GM21737 (cell line): ENCODE data around the gene PROB1.
A peak's percentile ranks its signal among the peaks of the same experiment; 100 is the strongest.
"Not testable (repeated sequence)": the region's sequence is repeated elsewhere in the genome, so short reads cannot be mapped to it uniquely, and the experiment has no call there.

Experiments used
- ATAC-seq: cut with Tn5 transposase; IDR thresholded peaks from one replicate; pipeline ENCODE4 v1.9.1; 2021; ENCODE audit warnings: mild to moderate bottlenecking, moderate library complexity; ENCODE audit not compliant: unreplicated experiment

PROB1 gene

GRCh38 chr5:139394654-139395566 is at the start of gene PROB1:
Gene PROB1 (minus strand): TSS chr5:139395104. CDS start chr5:139395081, 23 bp downstream.
- ATAC-seq, result no peak

- no peak for ATAC-seq
These were observed 49.0 kb upstream of the PROB1 start for GRCh38 chr5:139443831-139444453.

DNA sequence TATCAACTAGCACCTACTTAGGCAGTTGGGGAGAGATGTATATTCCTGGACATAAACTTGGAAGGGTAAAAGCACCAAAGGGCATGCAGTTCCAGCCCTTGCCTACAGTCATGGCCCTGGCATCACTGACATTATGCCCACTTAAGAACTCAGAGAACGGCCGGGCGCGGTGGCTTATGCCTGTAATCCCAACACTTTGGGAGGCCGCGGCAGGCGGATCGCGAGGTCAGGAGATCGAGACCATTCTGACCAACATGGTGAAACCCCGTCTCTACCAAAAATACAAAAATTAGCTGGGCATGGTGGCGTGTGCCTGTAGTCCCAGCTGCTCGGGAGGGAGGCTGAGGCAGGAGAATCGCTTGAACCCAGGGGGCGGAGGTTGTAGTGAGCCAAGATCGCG is 45.5 kb upstream of the PROB1 start:
- not testable (repeated sequence) for ATAC-seq

- ATAC-seq, result peak; percentile 77
These were observed 44.4 kb upstream of the PROB1 start, which contains the start of gene DNAJC18 for GRCh38 chr5:139439013-139439903. Gene DNAJC18 (minus strand): TSS chr5:139439525. CDS start chr5:139439445, 80 bp downstream.

DNA sequence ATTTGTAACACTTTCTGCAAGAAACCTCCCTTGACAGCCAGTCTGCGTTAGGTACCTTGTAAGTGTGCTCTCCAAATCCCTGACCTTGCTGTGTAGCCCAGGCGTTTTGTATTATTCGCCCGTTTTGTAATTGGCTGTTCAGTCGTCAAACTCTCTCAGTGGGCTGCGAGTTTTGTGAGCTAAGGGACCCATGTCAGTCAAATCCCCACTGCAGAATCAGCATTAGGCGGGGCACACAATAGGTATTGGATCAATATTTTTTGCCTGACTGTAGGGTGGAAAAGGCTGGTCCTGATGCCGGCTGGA is 43.8 kb upstream of the PROB1 start:
- ATAC-seq, result no peak

DNA sequence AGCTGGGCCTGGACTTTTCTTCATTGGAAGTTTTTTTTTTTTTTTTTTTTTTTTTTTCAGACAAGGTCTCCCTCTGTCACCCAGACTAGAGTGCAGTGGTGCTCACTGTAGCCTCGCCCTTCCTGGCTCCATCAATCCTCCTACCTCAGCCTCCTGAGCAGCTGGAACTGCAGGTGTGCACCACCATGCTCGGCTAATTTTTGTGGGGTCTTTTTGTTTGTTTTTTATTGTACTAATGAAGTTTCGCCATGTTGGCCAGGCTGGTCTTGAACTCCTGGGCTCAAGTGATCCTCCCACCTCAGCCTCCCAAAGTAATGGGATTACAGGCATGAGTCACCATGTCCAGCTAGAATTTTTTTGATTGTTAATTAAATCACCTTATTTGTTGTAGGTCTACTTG is 40.8 kb upstream of the PROB1 start:
- ATAC-seq, result no peak

GRCh38 chr5:139431706-139432105 is 36.8 kb upstream of the PROB1 start:
- ATAC-seq, result no peak

GRCh38 chr5:139430015-139430414 is 35.1 kb upstream of the PROB1 start:
- no peak for ATAC-seq

DNA sequence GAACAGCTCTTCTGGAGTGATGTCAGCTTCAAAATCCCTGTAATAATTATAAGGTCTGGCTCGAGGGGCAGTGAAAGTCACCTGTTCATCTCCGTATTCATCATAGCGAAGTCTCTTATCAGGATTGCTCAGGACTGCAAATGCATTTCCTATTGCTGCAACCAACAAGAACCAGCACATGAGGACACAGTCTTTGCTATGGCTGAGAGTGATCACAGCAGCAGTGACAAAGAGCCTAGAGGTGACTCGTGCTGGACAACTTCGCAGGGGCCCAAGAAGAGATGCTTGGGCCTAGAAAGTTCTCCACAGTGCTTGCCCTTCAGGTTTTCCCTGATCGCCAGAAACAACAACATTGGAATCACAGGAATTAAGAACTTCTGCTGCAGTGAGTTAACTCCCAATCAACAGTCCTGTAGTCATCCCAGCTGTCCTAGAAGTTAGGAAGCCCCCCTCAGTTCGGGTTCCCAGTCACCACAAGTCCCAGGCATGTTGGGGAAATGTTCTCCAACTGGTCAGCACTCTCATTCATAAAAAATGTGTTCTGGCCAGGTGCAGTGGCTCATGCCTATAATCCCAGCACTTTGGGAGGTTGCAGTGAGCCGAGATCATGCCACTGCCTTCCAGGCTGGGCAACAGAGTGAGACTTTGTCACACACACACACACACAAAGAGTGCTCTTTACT is 31.4 kb upstream of the PROB1 start:
- no peak for ATAC-seq

GRCh38 chr5:139425497-139425896 is 30.6 kb upstream of the PROB1 start:
- ATAC-seq, result no peak

DNA sequence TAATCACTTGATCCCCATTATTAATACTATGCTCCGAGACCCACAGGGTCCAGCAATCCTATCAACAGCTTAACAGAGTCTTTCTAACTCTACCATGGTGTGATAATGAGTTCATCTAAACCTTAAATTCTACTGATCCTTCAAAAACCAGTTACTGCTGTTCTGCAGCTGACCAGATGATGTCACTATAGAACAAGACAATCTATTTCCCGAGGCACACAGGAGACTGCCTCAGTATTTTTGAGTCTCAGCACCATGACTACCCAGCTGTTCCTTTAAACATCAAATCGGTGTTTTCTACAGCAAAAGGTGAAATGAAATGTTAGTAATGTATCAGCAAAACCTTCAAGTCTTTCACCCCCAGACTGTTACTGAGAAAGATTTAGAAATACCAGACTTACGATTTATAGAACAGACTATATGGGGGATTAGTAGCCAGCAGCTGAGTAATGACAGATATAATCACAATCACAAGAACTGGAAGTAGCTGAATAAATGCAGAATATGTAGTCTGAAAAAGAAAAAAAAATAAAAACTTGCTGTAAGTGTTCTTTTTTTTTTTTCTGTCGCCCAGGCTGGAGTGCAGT is 27.5 kb upstream of the PROB1 start:
- no peak for ATAC-seq

DNA sequence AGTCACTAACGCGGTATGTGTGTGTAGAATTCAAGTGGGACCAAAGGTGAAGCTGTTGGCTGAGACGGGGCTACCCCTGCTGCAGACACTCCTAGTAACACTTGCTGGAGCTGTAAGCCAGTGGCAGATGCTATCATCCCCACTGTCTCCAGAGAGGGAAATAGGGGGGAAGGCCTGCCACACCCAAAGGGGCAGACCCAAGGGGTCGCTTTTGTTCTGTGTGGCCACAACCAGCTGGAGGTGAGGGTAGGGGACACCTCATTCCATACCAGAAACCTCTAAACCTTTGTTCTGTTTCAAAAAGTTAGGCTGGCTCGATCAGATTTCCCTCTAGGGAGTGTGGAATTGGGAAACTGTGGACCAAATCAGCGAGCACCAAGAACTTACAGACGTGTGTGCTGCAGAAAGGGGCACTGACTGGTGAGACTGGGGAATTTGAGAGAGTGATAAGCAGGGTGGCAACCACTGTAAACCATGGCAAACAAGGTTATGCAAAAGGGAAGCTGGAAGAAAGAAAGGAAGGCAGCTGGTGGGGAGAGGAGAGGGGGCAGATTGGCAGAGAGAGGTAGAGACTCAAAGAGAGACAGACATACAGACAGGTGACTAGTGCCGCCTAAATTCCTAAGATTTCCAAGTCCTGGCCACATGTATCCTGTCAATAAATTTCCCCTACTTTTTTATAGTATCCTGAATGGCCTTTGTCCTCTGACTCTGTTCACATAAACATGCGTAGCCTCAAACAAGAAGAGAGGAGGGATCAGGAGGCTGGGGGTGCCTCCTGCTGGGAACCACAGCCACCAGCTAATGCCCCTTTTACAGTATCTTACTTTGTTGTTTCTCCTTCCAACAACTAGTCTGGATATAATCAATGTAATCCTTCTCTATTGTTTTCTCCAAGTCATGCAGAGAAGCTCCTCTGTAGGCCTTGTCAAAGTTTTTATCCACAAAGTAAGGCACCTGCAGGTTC is 24.6 kb upstream of the PROB1 start:
- ATAC-seq, result no peak

DNA sequence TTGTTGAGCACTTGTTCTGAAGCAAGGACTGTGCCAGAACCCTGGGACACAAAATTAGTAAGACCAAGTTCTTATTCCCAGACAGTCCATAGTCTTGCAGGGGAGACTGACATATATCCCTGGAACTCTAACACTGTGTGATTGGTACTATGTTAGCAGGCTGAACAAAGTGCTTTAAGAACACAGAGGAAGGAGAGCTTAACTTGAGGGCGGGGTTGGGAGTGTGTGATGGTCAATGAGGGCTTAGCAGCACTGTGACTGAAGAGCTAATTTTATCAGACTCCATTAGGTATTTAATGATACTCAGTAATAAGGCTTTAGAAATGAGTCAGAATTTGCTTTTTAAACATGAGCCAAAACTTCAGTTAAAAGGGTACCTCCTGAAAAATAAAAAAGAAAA is 23.9 kb upstream of the PROB1 start:
- no peak for ATAC-seq

DNA sequence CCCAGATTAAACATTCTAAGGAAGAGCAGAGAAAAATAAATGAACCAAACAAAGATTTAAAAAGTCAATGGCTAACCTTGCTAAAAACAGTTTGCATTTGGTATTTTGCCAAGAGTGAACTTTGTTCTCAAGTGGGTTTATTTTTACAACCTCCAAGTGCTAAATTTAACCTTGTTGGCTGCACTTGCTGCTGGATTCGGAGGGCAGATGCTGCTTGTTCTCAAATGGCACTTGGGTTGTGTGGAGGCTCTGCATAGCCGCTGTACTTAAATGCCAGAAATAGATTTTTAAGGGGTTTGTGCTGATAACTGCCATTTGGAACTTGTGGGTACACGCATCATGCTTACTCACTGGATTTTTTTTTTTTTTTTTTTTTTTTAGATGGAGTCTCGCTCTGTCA is 22.3 kb upstream of the PROB1 start:
- ATAC-seq, result no peak

DNA sequence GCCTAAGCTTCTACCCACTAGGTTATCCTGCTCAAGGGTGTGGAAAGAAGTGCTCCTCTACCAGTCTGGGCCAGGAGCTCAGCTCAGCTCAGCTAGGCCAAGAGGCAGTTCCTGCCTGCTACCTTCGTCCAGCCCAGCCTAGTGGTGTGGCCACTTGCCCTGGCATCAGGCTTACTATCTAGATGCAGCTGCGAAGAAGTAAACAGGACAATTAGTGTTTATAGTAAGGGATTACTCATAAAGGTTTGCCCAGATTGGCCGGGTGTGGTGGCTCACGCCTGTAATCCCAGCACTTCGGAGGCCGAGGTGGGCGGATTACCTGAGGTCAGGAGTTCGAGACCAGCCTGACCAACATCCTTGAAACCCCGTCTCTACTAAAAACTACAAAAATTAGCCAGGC is 21.7 kb upstream of the PROB1 start:
- ATAC-seq, result no peak

DNA sequence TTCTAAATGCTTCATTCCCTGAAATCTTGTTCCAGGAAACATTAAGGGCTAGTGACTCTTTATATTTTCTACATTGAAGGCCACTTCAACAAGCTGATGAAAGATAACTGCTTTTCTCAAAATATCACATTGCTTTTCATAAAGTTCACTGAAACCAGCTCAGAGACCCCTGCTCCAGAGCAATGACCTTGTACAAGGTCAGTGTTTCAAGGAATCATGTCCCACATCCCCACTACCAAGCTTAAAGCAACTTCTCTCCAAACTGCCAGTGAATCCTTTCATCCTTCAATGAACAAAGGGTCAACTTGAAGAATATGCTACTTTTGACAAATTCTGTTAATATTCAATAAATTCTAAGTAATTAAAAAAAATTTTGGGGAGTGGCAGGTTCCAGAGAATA is 21.0 kb upstream of the PROB1 start:
- no peak for ATAC-seq

DNA sequence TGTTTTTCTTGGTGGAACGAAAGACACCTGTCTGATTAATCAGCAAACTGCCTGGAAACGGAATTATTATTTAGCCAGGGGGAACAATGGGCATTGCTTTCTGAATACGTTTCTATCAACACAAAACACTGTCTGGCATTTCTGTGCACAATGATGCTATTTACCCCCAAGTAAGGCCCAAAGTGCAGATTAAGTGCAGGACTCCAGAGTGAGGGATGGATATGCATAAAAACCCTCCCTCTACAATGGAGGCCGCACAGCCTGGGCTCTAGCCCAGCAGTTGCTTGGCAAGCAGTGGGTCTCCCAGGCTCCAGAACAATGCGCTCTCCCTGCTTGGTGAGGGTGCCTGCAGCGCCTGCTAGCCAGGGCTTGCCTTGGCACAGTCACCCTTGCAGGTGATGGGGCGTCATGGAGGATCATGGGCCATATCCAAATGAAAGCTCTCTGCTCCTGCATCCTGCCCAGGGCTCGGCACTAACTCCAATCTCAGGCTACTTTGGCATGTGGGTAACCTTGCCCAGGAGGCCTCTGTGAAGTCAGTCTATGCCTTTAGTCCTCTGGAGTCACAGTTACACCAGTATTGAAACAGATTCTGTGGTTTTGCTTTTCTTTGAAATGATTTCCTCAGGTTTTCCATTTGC is 20.4 kb upstream of the PROB1 start:
- ATAC-seq, result no peak

DNA sequence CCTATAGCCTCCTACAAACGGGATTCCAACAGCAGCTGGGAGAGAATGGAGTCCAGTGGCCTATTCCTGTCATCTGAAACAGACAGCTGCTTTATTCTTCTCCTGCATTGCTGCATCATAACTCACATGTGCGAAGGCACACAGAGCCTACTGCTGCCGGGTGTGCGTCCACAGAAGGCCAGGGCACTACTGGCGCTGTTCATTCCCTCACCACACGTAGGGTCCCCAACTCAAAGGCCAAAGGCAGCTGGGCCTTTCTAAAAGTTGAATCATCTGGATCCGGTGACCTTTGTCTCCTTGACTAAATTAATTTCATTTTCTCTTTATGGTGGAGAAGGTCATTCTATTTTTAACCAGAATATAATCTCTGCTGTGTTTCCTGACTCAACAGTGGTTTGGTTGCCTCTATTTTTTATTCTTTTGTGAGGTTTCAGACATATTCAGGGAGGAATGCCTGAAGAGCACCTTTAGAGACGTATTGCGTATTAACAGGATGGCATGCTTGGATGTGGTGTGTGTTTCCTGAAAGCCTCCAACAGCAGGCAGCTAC is 19.8 kb upstream of the PROB1 start:
- ATAC-seq, result no peak

DNA sequence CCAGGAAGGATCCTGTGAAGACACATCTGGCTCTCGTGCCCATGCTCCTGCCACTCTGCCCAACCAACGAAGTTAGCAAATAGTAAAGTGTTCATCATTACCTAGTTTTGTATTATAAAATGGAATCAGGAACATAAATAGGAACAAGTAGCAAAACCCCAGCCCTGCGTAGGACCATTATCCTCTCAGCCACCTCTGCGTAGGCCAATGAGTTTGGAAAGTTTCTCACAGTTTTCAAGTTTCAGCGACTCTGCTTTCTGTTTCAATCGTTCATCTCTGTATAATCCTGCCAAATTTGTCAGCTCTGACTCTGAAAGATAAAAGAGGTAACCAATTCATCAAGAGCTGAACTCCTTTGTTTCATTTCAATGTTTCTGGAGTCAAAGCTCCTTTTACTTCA is 19.1 kb upstream of the PROB1 start:
- no peak for ATAC-seq
